Fibroblast of lung (primary cell): ENCODE measurements around the gene SDK1. TPM values are rescaled to one million over a fixed set of nuclear protein-coding genes. Genes with fewer than 3 reads are reported as not detected.
A peak's percentile ranks its signal among the peaks of the same experiment; 100 is the strongest.

Source experiments
- DNase-seq, 2 donors: peaks; one replicate each; pipeline versions ENCODE4 v3.0.0 to v3.0.0-alpha.2; 2010; ENCODE audit warnings: low read depth in 2 of 2
- H2AFZ ChIP-seq: 2 replicates; pipeline ENCODE4 v1.5.1; 2012; ENCODE audit warnings: low read length, control low read depth, inconsistent platforms
- H3K27ac ChIP-seq: 2 replicates; pipeline ENCODE4 v1.5.1; 2011; ENCODE audit warnings: low read length, control low read depth; ENCODE audit not compliant: insufficient read depth
- H3K27me3 ChIP-seq: 2 replicates; pipeline ENCODE4 v1.5.1; 2011; ENCODE audit warnings: mild to moderate bottlenecking, low read length; ENCODE audit not compliant: control insufficient read depth, insufficient read depth
- H3K36me3 ChIP-seq: 2 replicates; pipeline ENCODE4 v1.5.1; 2011; ENCODE audit warnings: low read length; ENCODE audit not compliant: control insufficient read depth, insufficient read depth
- H3K4me1 ChIP-seq: 2 replicates; pipeline ENCODE4 v1.5.1; 2011; ENCODE audit warnings: low read length; ENCODE audit not compliant: control insufficient read depth, insufficient read depth; ENCODE audit errors: extremely low read depth
- H3K4me2 ChIP-seq: 2 replicates; pipeline ENCODE4 v1.5.1; 2011; ENCODE audit warnings: low read length, control low read depth; ENCODE audit not compliant: insufficient read depth; ENCODE audit errors: extremely low read depth
- H3K4me3 ChIP-seq, 4 experiments: fragments of 200-600 bp in 1 of 4; sonication (generic) in 1 of 4; replicated peaks in 1 of 4; 2 replicates each; pipeline ENCODE4 v1.5.1; 2011 to 2016; ENCODE audit warnings: low read length in 4 of 4, low read depth in 3 of 4, mild to moderate bottlenecking in 3 of 4, control low read depth in 2 of 4, inconsistent platforms in 1 of 4, mixed read lengths in 1 of 4; ENCODE audit not compliant: insufficient read depth in 1 of 4; ENCODE audit errors: control extremely low read depth in 1 of 4
- H3K79me2 ChIP-seq: 2 replicates; pipeline ENCODE4 v1.5.1; 2012; ENCODE audit warnings: mild to moderate bottlenecking, low read length, inconsistent platforms; ENCODE audit not compliant: control insufficient read depth, insufficient read depth
- H3K9ac ChIP-seq: 2 replicates; pipeline ENCODE4 v1.5.1; 2011; ENCODE audit warnings: mild to moderate bottlenecking, low read length, control low read depth; ENCODE audit not compliant: insufficient read depth
- H3K9me3 ChIP-seq: 2 replicates; pipeline ENCODE4 v1.5.1; 2012; ENCODE audit warnings: low read depth, low read length; ENCODE audit not compliant: control insufficient read depth, insufficient read depth
- H4K20me1 ChIP-seq: 2 replicates; pipeline ENCODE4 v1.5.1; 2011; ENCODE audit warnings: low read length; ENCODE audit not compliant: control insufficient read depth, insufficient read depth; ENCODE audit errors: extremely low read depth
- EZH2 ChIP-seq: IDR thresholded peaks from 2 replicates; pipeline ENCODE4 v1.5.1; 2012; ENCODE audit warnings: low read length, control low read depth, mild to moderate bottlenecking; ENCODE audit errors: missing control alignments
- polyA plus RNA-seq, 2 donors: library from polyadenylated mRNA; depleted of rRNA in 1 of 2; stranded (reverse) in 1 of 2; unstranded in 1 of 2; fragments of >200 nt; gene quantifications; 2 replicates each; pipeline ENCODE4 v1.2.1, GENCODE V29; 2011 to 2012; ENCODE audit warnings: missing spikeins in 1 of 2
- total RNA-seq: library from RNA; depleted of rRNA; stranded (reverse); fragments of >200 nt; gene quantifications from 2 replicates; pipeline ENCODE4 v1.2.1, GENCODE V29; 2014
- TF ChIP-seq, protein P1 (sequence below), 2 donors: IDR thresholded peaks in 1 of 2; conservative IDR thresholded peaks in 1 of 2; 1 replicate in 1 of 2; 2 replicates in 1 of 2; pipeline ENCODE4 v1.5.1; 2011 to 2012; ENCODE audit warnings: low read length in 2 of 2, control low read depth in 1 of 2, inconsistent platforms in 1 of 2, low read depth in 1 of 2, mild to moderate bottlenecking in 1 of 2

SDK1 gene
- total and polyA plus RNA-seq, 2 donors (not counting 1 experiment from before 2014, with no cell fraction given): 1.0 to 8.6 TPM

DNA sequence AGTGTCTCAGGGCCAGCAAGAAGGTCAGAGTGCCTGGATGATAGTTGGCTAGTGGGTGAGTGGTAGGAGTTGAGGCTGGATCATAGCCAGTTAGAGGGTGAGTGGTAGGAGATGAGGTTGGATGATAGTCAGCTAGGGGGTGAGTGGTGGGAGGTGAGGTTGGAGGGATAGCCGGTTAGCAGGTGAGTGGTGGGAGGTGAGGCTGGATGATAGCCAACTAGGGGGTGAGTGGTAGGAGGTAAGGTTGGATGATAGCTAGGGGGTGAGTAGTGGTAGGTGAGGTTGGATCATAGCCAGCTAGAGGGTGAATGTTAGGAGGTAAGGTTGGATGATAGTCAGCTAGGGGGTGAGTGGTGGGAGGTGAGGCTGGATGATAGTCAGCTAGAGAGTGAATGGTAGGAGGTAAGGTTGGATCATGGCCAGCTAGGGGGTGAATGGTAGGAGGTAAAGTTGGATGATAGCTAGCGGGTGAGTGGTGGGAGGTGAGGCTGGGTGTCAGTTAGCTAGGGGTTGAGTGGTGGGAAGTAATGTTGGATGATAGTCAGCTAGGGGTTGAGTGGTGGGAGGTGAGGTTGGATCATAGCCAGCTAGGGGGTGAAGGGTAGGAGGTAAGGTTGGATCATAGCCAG is 226.6 kb downstream of the SDK1 start:
- no peak overlapping the region for H3K9ac ChIP-seq
- no peak overlapping the region for H3K27ac ChIP-seq
- no peaks in the 10 kb centered on the region for H3K79me2 ChIP-seq
- no peaks in the 10 kb centered on the region for H3K36me3 ChIP-seq
- no peaks in the 10 kb centered on the region for H3K9me3 ChIP-seq
- no peaks in the 10 kb centered on the region for H3K27me3 ChIP-seq
- no peaks in the 10 kb centered on the region for H3K4me1 ChIP-seq
- H4K20me1 ChIP-seq: no peaks in the 10 kb centered on the region
- TF ChIP-seq, protein P1, sequence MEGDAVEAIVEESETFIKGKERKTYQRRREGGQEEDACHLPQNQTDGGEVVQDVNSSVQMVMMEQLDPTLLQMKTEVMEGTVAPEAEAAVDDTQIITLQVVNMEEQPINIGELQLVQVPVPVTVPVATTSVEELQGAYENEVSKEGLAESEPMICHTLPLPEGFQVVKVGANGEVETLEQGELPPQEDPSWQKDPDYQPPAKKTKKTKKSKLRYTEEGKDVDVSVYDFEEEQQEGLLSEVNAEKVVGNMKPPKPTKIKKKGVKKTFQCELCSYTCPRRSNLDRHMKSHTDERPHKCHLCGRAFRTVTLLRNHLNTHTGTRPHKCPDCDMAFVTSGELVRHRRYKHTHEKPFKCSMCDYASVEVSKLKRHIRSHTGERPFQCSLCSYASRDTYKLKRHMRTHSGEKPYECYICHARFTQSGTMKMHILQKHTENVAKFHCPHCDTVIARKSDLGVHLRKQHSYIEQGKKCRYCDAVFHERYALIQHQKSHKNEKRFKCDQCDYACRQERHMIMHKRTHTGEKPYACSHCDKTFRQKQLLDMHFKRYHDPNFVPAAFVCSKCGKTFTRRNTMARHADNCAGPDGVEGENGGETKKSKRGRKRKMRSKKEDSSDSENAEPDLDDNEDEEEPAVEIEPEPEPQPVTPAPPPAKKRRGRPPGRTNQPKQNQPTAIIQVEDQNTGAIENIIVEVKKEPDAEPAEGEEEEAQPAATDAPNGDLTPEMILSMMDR (conservative IDR thresholded peaks at IDR 0.05 in 1 of 2, IDR thresholded peaks at IDR 0.05 in 1 of 2; ENCODE audit: low read depth in 1 of 2, low read length in 2 of 2): no peak
- no peak for TF ChIP-seq EZH2
- no peak overlapping the region for H3K4me2 ChIP-seq
- DNase-seq: no peak
- no peak overlapping the region for H3K4me3 ChIP-seq
- no peak overlapping the region for H2AFZ ChIP-seq

DNA sequence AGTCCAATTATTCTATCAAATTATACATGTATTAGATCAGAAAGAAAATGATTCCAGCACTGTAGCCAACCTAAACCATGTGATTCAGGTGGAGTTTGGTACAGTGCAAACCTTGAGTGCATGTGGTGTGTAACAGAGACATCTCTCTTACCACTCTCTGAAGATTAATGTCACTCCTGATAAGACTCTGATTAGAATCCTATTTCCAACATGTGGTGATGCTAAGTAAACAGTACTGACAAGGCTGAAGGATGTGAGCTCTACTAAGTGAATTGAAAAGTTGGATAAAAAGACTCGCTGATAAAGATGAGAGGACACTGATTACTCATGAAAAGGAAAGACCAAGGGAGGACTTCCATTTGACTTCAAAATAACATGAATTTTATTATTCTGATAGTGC is 232.0 kb downstream of the SDK1 start:
- peak in 1 of 2 donors; percentile 60 for DNase-seq
- no peaks in the 10 kb centered on the region for H3K9me3 ChIP-seq
- TF ChIP-seq EZH2: no peak
- TF ChIP-seq, protein P1 (conservative IDR thresholded peaks at IDR 0.05 in 1 of 2, IDR thresholded peaks at IDR 0.05 in 1 of 2; ENCODE audit: low read depth in 1 of 2, low read length in 2 of 2): no peak

DNA sequence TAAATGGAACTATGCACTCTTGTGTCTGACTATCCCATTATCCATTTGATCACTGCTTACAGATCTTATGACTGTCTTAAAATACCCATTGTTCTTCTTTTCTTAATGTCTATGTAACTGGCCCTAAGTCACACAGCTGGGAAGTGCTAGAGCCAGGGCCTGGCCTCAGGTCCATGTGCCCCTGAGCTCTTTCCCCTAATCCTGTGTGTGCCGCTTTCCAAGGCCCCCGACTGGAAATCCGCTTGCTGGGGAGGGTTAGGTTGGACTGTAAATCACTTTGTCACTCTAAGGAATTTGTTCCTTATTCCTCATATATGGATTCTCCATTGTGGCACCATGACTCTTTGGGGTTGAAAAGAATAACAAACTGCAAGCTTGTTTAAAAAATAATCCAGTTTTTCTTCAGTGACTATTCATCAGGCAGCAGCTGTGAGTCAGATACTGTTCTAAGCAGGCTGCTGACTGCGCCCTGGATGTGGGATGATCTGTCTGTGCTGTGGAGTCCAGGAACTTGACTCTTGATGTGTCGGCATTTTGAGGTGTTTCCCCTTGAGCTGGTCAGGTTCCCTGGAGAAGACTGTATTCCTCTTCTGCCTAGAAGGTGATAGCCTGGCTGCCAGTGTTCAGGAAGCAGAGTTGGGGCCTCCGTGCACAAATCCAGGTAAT is 236.3 kb downstream of the SDK1 start:
- Histone ChIP-seq H4K20me1 (no peaks in the 10 kb centered on the region), H3K27ac (no peak overlapping the region), H3K27me3 (no peaks in the 10 kb centered on the region), H3K9me3 (no peaks in the 10 kb centered on the region), H2AFZ (no peak overlapping the region), H3K4me1 (no peaks in the 10 kb centered on the region), H3K36me3 (no peaks in the 10 kb centered on the region), H3K79me2 (no peaks in the 10 kb centered on the region), H3K4me3 (no peak overlapping the region), H3K9ac (no peak overlapping the region), H3K4me2 (no peak overlapping the region)
- peak; percentile 62 to 78 for DNase-seq
- no peak for TF ChIP-seq EZH2
- TF ChIP-seq, protein P1 (conservative IDR thresholded peaks at IDR 0.05 in 1 of 2, IDR thresholded peaks at IDR 0.05 in 1 of 2; ENCODE audit: low read depth in 1 of 2, low read length in 2 of 2): no peak

More for the DNA sequence above, 232.0 kb downstream of the SDK1 start:
- H2AFZ ChIP-seq: no peak overlapping the region
- H3K79me2 ChIP-seq: no peaks in the 10 kb centered on the region
- H3K27me3 ChIP-seq: no peaks in the 10 kb centered on the region
- H4K20me1 ChIP-seq: no peaks in the 10 kb centered on the region
- H3K9ac ChIP-seq: no peak overlapping the region
- H3K36me3 ChIP-seq: no peaks in the 10 kb centered on the region
- no peaks in the 10 kb centered on the region for H3K4me1 ChIP-seq
- no peak overlapping the region for H3K4me3 ChIP-seq
- H3K4me2 ChIP-seq: no peak overlapping the region
- no peak overlapping the region for H3K27ac ChIP-seq
